NCI-H128 (cell line): ENCODE results near the gene L3MBTL3.
"Not testable (repeated sequence)": the region's sequence is repeated elsewhere in the genome, so short reads cannot be mapped to it uniquely, and the experiment has no call there.

Source experiments
- DNase-seq: peaks from one replicate; lab custom pipeline; 2025; ENCODE audit not compliant: unreplicated experiment; lab: John Stamatoyannopoulos, UW

Gene L3MBTL3

DNA sequence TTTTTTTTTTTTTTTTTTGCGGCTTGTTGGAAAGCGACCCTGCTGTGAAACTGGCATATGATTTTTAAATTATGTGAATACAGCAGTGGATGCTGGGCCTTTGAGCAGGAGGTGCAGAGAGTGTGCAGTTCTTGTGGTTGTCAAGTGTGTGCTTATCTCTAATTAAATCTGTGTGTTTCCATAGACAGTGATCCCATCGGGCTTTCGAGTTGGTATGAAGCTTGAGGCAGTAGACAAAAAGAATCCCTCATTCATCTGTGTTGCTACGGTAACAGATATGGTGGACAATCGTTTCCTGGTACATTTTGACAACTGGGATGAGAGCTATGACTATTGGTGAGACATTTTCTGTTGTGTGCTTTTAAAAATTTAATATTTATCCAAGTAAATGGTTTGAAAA lies 52.4 kb downstream of the L3MBTL3 start:
- no peak for DNase-seq

DNA sequence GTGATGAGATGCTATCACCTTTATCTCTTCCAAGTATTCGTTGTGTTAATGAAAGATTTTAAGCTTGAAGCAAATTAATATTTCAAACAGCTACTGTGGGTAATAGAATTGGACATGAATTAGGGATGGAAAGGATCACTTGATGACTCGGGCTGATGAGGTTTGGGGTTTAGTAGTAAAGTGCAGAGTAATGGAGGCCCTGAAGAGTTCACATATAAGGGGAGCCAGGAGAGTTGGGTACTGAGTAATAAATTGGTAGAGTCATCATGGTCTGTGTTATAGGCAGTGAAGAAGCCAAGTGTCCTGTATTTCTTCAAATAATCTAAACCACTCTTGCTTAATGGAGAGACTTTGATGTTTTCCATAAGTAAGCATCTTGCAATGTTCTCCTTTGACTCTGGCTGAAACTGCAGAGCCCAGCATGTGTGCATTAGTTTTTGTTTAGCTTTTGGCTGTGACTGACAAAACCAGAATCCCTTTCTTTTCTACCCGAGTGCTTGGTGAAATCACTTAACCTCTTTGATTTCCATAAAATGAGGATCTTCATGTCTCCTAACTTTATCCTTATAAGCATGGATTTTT lies 57.6 kb downstream of the L3MBTL3 start:
- DNase-seq = no peak

- DNase-seq = no peak
Measured at GRCh38 chr6:130076512-130076911, 58.1 kb downstream of the L3MBTL3 start.

- DNase-seq = no peak
Measured at GRCh38 chr6:130090796-130091195, 72.4 kb downstream of the L3MBTL3 start.

GRCh38 chr6:130093546-130093945 lies 75.2 kb downstream of the L3MBTL3 start:
- DNase-seq = no peak

DNA sequence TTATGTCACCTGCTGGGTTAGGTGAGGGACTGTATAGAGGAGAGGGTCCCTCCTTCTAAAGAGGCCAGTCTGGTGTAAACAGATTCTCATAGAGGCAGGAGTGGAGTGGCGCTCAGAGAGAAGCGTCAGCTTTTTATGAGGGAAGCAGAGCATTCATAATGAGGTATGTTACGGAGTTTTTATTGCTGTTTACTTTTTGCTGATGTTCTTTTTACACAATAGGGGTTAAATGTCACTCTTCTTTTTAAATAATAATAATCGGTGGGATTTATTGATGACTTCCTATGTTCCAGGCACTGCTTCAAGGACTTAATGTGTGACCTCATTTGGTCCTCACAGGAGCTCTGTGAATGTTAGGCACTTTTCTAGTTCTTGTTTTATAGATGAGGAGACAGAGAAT lies 79.9 kb downstream of the L3MBTL3 start:
- DNase-seq = no peak

- DNase-seq = no peak
Measured at GRCh38 chr6:130099119-130099518, 80.7 kb downstream of the L3MBTL3 start.

DNA sequence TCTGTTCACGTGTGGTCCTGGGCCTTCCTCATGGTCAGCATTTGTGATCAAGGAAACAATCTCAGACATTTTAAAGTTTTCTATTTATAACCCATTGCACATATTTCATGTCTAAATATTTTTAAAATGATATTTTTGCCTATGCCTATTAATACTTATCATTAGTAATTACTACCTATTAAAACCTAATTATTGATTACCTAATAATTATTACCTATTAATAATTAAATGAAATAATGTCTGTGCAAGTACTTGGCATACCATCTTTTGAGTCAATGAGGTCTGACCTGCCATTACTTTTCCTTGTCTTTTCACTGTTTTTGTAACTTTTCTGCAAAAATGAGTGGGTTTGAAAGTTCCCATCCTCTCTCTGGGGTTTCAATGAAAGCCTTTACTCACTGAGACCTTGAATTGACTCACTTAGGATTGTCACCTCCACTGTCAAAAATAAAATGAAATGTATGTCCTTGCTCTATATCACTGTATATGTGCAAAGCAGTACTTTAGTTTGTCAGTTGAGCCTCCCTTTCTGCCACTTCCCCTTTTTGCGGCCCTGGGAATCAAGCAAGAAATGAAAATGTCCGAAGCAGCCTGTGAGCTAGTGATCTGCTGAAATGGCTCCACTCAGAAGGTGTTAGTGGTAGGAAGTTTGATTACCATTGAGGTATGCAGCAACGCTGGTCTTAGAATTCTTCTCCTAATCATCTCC lies 87.8 kb downstream of the L3MBTL3 start:
- no peak for DNase-seq

DNA sequence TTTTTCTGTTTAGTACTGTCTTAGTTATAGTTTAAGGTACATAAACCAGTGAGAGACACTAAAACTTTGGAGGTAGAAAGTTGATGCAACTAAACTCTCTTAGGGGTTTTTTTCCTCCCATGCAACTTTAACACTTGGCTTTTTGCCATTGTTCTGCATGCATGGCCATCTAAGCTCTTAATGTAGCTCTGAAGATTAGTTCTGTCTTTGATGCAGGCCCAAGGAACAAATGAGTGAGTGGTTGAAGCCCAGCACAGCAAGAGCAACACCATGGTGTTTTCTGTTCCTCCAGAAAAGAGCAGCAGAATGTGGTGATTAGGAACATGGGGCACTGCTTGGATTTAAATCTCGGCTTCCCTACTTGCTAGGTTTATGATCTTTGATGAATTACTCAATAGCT lies 89.3 kb downstream of the L3MBTL3 start:
- no peak for DNase-seq

DNA sequence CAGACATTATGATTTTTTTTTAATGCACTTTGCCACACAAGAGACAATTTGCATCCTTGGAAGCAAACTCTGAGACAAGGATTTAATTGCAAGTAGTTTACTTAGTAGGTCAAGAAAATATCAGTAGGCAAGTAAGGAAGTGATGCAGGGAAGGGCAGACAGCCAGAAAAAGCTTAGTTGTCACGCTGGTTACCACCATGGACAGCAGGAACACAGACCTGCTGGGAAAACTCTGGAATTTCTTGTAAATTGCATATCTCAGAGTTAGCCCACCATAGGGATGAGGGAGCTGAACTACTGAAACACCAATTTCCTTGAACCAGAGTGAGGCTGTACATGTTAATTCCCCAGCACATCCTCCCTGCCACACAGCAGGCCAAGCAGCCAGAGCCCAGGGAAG lies 92.7 kb downstream of the L3MBTL3 start:
- no peak for DNase-seq

GRCh38 chr6:130113201-130113710 lies 94.9 kb downstream of the L3MBTL3 start:
- DNase-seq = no peak

GRCh38 chr6:130115036-130115435 lies 96.7 kb downstream of the L3MBTL3 start:
- DNase-seq = no peak

DNA sequence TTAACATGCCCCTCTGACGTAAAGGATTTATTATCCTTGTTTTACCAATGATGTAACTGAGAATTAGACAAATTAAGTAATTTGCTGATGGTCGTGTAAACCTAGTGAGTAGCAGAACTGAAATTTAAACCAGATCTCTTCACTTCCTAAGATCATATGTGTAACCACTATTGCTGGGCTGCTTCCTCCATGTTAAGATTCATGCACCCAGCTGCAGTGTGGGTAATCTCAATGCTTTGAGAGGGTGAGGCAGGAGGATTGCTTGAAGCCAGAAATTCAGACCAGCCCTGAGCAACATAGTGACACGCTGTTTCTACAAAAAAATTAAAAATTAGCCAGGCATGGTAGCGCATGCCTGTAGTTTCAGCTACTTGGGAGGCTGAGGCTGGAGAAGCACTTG lies 97.9 kb downstream of the L3MBTL3 start:
- DNase-seq = no peak

GRCh38 chr6:130117187-130117701 lies 98.9 kb downstream of the L3MBTL3 start:
- not testable (repeated sequence) for DNase-seq

GRCh38 chr6:130118236-130118635 lies 99.9 kb downstream of the L3MBTL3 start:
- no peak for DNase-seq

GRCh38 chr6:130119211-130119610 lies 100.8 kb downstream of the L3MBTL3 start:
- DNase-seq = no peak

DNA sequence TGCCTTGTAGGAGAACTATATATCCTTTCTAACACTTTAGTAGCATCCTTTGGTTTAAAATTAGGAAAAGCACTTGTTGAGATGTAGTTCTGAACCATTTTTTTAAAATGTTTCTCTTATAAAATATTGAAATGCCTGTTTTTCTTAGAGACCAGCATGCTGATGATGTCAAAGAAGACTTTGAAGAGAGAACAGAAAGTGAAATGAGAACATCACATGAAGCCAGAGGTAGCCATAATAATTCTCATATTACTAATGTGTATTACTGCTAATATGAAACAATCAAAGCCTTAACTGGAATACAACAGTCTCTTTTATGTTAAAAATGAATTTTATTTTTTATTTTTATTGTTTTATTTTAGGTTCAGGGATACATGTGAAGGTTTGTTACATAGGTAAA lies 102.3 kb downstream of the L3MBTL3 start:
- DNase-seq = no peak

DNA sequence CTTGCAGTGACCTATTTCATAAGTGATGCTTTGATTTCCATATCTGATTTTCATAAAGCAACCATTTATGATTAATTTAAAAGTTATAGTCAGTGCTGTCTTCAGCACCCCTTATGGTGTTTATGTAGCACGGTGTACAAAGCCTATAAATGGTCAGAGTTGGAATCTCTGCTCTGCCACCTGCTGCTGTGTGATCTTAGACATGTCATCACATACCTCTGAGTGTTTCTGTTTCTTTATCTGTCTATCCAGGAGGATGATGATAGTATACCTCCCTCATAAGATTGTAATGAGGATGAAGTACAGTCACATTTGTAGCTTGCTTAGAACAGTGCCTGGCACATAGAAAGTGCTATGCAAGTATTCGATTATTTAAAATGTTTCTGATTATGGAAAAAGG lies 103.9 kb downstream of the L3MBTL3 start:
- DNase-seq = no peak

DNA sequence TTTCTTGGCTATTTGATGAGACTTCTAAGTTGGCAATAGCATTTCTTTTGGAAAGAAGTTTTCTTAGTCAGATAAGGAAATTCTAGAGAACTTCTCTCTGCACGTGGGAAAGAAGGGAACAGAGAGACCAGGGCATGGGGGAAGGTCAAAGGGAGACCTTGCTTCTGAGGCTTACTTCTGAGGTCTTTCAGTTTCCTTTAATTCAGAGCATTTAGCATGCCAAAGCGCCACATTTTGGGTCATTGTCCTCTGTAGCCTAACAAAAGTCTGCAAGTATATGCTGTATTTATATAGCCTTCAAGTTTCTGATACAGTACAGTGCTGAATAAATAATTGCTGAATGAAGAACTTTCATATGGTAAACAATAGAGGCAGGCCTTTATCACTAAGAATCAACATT lies 108.8 kb downstream of the L3MBTL3 start:
- DNase-seq = no peak

GRCh38 chr6:130128326-130128725 lies 109.9 kb downstream of the L3MBTL3 start:
- DNase-seq = no peak

DNA sequence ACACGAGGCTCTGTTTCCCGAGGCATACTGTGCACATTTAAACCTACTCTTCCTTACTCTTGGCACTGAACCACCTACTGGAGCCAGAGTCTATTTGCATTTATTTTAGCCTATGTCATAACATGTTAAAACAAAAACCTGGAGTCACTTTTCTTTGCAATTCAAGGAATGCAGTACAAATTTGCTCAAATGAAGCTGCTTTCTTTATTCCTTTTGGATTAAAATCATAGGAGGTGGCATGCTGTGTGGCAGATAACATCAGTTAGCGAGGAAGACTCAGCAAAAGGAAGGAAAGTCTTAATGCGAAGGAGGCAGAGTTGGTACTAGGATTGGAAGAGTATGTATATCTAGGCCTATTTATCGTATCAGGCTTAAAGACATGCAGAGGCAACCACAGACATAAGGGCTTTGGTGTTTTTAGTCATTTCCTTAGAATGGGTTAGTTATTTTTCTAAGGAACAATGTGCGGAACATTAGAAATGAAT lies 111.4 kb downstream of the L3MBTL3 start:
- no peak for DNase-seq

DNA sequence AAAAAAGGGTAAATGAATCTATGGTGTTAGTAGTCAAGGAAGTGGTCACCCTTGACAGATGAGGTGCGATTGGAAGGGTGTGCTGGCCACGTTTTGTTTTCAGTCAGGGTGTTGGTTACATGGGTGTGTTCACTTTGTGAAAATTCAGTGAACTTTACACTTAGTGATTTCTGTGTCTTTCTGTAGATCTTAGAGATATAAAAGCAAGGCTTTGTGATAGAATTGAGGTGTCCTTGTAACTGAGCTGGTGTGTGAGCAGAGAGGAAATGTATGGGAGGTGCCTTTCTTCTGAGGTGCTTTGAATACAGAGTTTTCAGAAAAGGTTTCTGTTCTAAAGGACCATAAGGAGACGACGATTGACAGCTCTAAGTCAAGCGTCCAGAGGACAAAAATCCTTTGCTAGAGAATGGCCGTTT lies 113.9 kb downstream of the L3MBTL3 start:
- no peak for DNase-seq
